Measurements from ENCODE around the gene ALK.
"Not testable (repeated sequence)": the region's sequence is repeated elsewhere in the genome, so short reads cannot be mapped to it uniquely, and the experiment has no call there.

Gene ALK

DNA sequence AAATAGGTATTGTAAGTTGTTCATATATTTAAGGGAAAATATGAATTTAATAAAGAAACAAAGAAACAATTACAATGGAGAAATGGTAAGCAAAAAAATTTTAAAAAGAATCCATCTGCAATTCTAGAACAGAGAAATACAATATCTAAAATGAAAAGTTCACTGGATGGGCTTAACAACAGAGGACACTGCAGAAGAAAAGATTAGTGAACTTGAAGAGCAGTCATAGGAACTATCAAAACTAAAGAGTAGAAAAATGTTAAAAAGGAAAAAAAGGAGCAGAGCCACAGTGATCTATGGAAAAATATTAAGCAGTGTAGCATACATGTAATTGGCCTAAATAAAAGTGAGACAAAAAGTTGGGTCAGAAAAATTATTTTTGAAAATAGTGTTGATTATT, 83.5 kb downstream of the ALK start:
- Histone ChIP-seq H3K9me3 (ENCODE audit: severe bottlenecking) (peaks cover 8% of the 10 kb centered on the region), H3K36me3 (no peaks in the 10 kb centered on the region), H3K27ac (no peak overlapping the region), H3K27me3 (ENCODE audit: insufficient read depth, low read depth, severe bottlenecking) (no peaks in the 10 kb centered on the region), H3K4me3 (ENCODE audit: low read depth, low read length) (no peak overlapping the region)
- TF ChIP-seq, protein P1, sequence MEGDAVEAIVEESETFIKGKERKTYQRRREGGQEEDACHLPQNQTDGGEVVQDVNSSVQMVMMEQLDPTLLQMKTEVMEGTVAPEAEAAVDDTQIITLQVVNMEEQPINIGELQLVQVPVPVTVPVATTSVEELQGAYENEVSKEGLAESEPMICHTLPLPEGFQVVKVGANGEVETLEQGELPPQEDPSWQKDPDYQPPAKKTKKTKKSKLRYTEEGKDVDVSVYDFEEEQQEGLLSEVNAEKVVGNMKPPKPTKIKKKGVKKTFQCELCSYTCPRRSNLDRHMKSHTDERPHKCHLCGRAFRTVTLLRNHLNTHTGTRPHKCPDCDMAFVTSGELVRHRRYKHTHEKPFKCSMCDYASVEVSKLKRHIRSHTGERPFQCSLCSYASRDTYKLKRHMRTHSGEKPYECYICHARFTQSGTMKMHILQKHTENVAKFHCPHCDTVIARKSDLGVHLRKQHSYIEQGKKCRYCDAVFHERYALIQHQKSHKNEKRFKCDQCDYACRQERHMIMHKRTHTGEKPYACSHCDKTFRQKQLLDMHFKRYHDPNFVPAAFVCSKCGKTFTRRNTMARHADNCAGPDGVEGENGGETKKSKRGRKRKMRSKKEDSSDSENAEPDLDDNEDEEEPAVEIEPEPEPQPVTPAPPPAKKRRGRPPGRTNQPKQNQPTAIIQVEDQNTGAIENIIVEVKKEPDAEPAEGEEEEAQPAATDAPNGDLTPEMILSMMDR (IDR thresholded peaks at IDR 0.05; ENCODE audit: low read depth, low read length), result no peak
- DNase-seq, result no peak

DNA sequence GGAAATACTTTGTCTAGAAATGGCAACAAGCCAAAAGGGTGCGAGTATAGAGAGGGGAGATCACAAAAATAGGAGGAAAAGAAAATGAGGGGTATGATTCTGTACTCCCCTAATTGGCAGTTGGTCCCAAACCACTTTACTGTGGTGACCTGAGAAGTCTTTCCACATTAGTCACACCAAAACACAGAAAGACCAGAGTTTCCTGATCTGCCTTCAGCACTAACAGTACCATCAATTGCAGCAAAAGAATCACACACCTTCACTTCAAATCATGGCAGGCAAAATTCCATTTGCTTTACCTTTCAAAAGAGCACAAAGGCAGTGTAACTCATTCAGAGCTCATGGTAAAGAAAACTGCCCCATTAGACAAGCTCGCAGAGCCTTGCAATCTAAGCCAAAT, 86.8 kb downstream of the ALK start:
- no peak for DNase-seq
- H3K27ac ChIP-seq, result no peak overlapping the region
- TF ChIP-seq, protein P1 (IDR thresholded peaks at IDR 0.05; ENCODE audit: low read depth, low read length), result no peak
- H3K4me3 ChIP-seq (ENCODE audit: low read depth, low read length), result no peak overlapping the region
- no peaks in the 10 kb centered on the region for H3K36me3 ChIP-seq
- no peaks in the 10 kb centered on the region for H3K27me3 ChIP-seq (ENCODE audit: insufficient read depth, low read depth, severe bottlenecking)
- H3K9me3 ChIP-seq (ENCODE audit: severe bottlenecking), result peaks cover 8% of the 10 kb centered on the region

DNA sequence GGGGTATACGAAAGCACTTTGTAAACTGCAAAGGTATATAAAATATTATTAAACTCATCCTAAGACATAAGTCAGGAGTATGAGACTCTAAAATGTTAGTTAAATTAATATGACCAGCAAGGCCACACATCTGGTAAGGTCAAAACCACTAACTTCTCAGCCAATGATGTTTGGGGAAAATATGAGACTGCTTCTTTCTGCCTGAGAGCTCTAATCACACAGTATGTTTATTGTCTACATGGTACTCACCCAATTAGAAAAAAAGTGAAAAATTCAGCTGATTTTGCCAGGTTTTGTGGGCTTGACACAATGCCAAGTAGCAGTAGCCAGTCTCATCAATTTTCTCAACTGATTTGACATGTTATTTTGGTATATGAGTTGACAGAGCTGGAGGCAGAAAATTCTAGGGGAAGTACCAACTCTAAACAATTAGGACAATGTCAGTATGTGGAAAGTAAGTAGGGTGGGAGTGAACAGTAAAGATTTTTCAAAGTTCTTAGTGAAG, 87.3 kb downstream of the ALK start:
- no peak for DNase-seq
- TF ChIP-seq, protein P1 (IDR thresholded peaks at IDR 0.05; ENCODE audit: low read depth, low read length), result no peak
- no peaks in the 10 kb centered on the region for H3K27me3 ChIP-seq (ENCODE audit: insufficient read depth, low read depth, severe bottlenecking)
- H3K27ac ChIP-seq, result no peak overlapping the region
- no peaks in the 10 kb centered on the region for H3K36me3 ChIP-seq
- no peak overlapping the region for H3K4me3 ChIP-seq (ENCODE audit: low read depth, low read length)
- peaks cover 8% of the 10 kb centered on the region for H3K9me3 ChIP-seq (ENCODE audit: severe bottlenecking)

DNA sequence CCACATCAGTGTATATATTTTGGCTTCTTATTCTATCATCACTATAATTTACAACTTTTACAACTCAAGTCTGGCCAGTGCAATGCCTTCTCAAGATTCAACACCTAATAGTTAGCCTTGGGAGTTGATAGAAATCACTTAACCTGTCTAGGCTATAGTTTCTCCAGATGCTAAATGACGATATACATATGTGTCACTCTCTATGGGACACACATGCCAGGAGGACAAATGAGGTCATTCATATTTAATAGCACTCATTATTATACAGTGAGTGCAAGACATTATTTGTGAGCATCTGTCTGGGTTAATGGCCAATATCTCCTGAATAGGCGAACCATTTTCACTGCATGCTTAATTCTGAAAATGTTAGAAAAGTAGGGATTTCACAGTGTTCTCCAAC, 89.8 kb downstream of the ALK start:
- TF ChIP-seq, protein P1 (IDR thresholded peaks at IDR 0.05; ENCODE audit: low read depth, low read length), result no peak
- H3K9me3 ChIP-seq (ENCODE audit: severe bottlenecking), result peaks cover 12% of the 10 kb centered on the region
- DNase-seq, result no peak
- no peak overlapping the region for H3K27ac ChIP-seq
- H3K36me3 ChIP-seq, result no peaks in the 10 kb centered on the region
- H3K27me3 ChIP-seq (ENCODE audit: insufficient read depth, low read depth, severe bottlenecking), result no peaks in the 10 kb centered on the region
- H3K4me3 ChIP-seq (ENCODE audit: low read depth, low read length), result no peak overlapping the region

DNA sequence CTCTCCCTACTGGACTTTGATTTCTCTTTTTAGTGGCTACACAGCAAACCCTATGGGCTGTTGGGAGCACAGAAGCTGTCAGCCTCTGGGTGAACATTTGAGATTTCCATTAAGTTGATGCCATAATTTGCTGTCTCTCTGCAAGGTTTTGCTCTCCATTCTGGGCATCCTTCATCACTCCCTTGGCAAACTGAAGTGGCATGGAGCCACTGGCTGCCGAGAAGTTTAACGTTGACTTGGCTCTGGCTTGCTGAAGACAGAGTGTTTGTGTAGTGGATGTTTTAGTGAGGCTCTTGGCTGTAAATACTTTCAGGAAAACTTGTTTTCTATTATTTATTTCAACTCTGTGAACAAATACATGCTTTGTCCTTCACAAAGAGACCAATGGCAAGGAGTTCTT, 91.5 kb downstream of the ALK start:
- TF ChIP-seq, protein P1 (IDR thresholded peaks at IDR 0.05; ENCODE audit: low read depth, low read length), result no peak
- H3K27ac ChIP-seq, result no peak overlapping the region
- H3K9me3 ChIP-seq (ENCODE audit: severe bottlenecking), result peaks cover 8% of the 10 kb centered on the region
- no peak for DNase-seq
- no peaks in the 10 kb centered on the region for H3K27me3 ChIP-seq (ENCODE audit: insufficient read depth, low read depth, severe bottlenecking)
- no peaks in the 10 kb centered on the region for H3K36me3 ChIP-seq
- H3K4me3 ChIP-seq (ENCODE audit: low read depth, low read length), result no peak overlapping the region

DNA sequence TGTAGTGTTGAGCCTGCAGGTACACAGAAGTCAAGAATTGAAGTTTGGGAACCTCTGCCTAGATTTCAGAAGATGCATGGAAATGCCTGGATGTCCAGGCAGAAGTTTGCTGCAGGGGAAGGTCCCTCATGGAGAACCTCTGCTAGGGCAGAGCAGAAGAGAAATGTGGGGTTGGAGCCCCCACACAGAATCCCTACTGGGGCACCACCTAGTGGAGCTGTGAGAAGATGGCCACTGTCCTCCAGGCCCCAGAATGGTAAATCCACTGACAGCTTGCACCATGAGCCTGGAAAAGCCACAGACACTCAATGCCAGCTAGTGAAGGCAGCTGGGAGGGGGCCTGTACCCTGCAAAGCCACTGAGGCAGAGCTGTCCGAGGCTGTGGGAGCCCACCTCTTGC, 97.2 kb downstream of the ALK start:
- H3K9me3 ChIP-seq (ENCODE audit: severe bottlenecking), result peaks cover 13% of the 10 kb centered on the region
- H3K4me3 ChIP-seq (ENCODE audit: low read depth, low read length); H3K36me3 ChIP-seq; H3K27me3 ChIP-seq (ENCODE audit: insufficient read depth, low read depth, severe bottlenecking); H3K27ac ChIP-seq: not testable (repeated sequence)
- DNase-seq, result peak; percentile 21
- TF ChIP-seq, protein P1 (IDR thresholded peaks at IDR 0.05; ENCODE audit: low read depth, low read length), result 0 out of 2 replicates have a peak, but pooled peaks have one; percentile 36

Measured in WERI-Rb-1 (cell line).